B cell (primary cell): Measurements from ENCODE around the gene FRMPD2. TPM values are rescaled to one million over a fixed set of nuclear protein-coding genes. Genes with fewer than 3 reads are reported as not detected.

Experiments used
- ATAC-seq: fragments of 200-7000 bp; cut with Tn5 transposase; one replicate; pipeline ENCODE4 v1.10.0; 2021; ENCODE audit warnings: low read depth, mild to moderate bottlenecking, moderate number of reproducible peaks, moderate library complexity
- CTCF ChIA-PET: fragments of 350-600 bp; sonication (Branson Sonifier 250); formaldehyde crosslinking; loops from one replicate; lab custom pipeline; 2021; ENCODE audit warnings: antibody characterized with exemption, inconsistent platforms; lab: Charles Lee
- POLR2A ChIA-PET: fragments of 350-600 bp; sonication (Branson Sonifier 250); formaldehyde crosslinking; loops from one replicate; lab custom pipeline; 2021; ENCODE audit warnings: antibody characterized with exemption; lab: Charles Lee
- DNase-seq: peaks from one replicate; pipeline ENCODE4 v3.0.0; 2013
- H2AFZ ChIP-seq: 2 replicates; pipeline ENCODE4 v1.6.1; 2012; ENCODE audit warnings: mild to moderate bottlenecking, low read depth, low read length; ENCODE audit not compliant: insufficient read depth, poor library complexity, severe bottlenecking
- H3K27ac ChIP-seq, 2 donors: 1 replicate in 1 of 2; 2 replicates in 1 of 2; pipeline ENCODE4 v1.5.1; 2012 to 2013; ENCODE audit warnings: low read length in 2 of 2, mild to moderate bottlenecking in 2 of 2, moderate library complexity in 1 of 2
- H3K27me3 ChIP-seq, 4 experiments: fragments of 200-600 bp in 1 of 4; sonication (generic) in 1 of 4; replicated peaks in 1 of 4; 1 replicate in 2 of 4; 2 replicates in 2 of 4; pipeline versions ENCODE4 v1.6.1 to v1.7.0; 2013 to 2016; ENCODE audit warnings: low read length in 3 of 4, mild to moderate bottlenecking in 2 of 4, mixed read lengths in 1 of 4, moderate library complexity in 1 of 4; ENCODE audit not compliant: insufficient read depth in 4 of 4, control insufficient read depth in 3 of 4; ENCODE audit errors: control extremely low read depth in 1 of 4
- H3K36me3 ChIP-seq, 2 experiments: replicated peaks in 1 of 2; 1 replicate in 1 of 2; 2 replicates in 1 of 2; pipeline versions ENCODE4 v1.6.1 to v1.7.1; 2013; ENCODE audit warnings: low read length in 1 of 2; ENCODE audit not compliant: insufficient read depth in 2 of 2, control insufficient read depth in 1 of 2; ENCODE audit errors: control extremely low read depth in 1 of 2, extremely low read depth in 1 of 2
- H3K4me1 ChIP-seq, 2 donors: fragments of 200-600 bp in 1 of 2; sonication (generic) in 1 of 2; 1 replicate in 1 of 2; 2 replicates in 1 of 2; pipeline versions ENCODE4 v1.5.1 to v1.6.1; 2013 to 2017; ENCODE audit warnings: low read length in 2 of 2; ENCODE audit not compliant: control insufficient read depth in 2 of 2, insufficient read depth in 2 of 2
- H3K4me2 ChIP-seq: replicated peaks from 2 replicates; pipeline ENCODE3; 2012; ENCODE audit warnings: mild to moderate bottlenecking, low read depth, low read length; ENCODE audit not compliant: poor library complexity, severe bottlenecking
- H3K4me3 ChIP-seq, 5 experiments: fragments of 200-600 bp in 1 of 5; sonication (generic) in 1 of 5; 1 replicate in 3 of 5; 2 replicates in 2 of 5; pipeline versions ENCODE4 v1.5.1 to v1.7.0; 2011 to 2016; ENCODE audit warnings: low read length in 4 of 5, mild to moderate bottlenecking in 4 of 5, low read depth in 2 of 5, control low read depth in 1 of 5, moderate library complexity in 1 of 5; ENCODE audit not compliant: insufficient read depth in 1 of 5; ENCODE audit errors: control extremely low read depth in 1 of 5, extremely low read depth in 1 of 5
- H3K79me2 ChIP-seq: fragments of 200-600 bp; sonication (generic); one replicate; pipeline ENCODE4 v1.6.0; 2016; ENCODE audit warnings: low read length; ENCODE audit not compliant: control insufficient read depth, insufficient read depth
- H3K9ac ChIP-seq: fragments of 200-600 bp; sonication (generic); 2 replicates; pipeline ENCODE4 v1.6.1; 2017; ENCODE audit warnings: mild to moderate bottlenecking, low read length, moderate library complexity
- H3K9me3 ChIP-seq, 3 donors: one replicate each; pipeline versions ENCODE4 v1.6.1 to v1.7.1; 2013; ENCODE audit warnings: low read length in 2 of 3; ENCODE audit not compliant: control insufficient read depth in 2 of 3, insufficient read depth in 1 of 3; ENCODE audit errors: control extremely low read depth in 1 of 3
- H4K20me1 ChIP-seq: 2 replicates; pipeline ENCODE4 v1.6.0; 2012; ENCODE audit warnings: mild to moderate bottlenecking, low read length; ENCODE audit not compliant: insufficient read depth, control insufficient read depth, poor library complexity, severe bottlenecking
- H3K27ac Mint-ChIP-seq: one replicate; pipeline ENCODE4 v1.8.0; 2021; ENCODE audit warnings: mixed read lengths
- H3K27me3 Mint-ChIP-seq: one replicate; pipeline ENCODE4 v1.8.0; 2021; ENCODE audit warnings: mixed read lengths
- H3K4me1 Mint-ChIP-seq: one replicate; pipeline ENCODE4 v1.8.0; 2021; ENCODE audit warnings: mixed read lengths
- H3K4me3 Mint-ChIP-seq: one replicate; pipeline ENCODE4 v1.8.0; 2021; ENCODE audit warnings: mixed read lengths
- H3K9me3 Mint-ChIP-seq: one replicate; pipeline ENCODE4 v1.8.0; 2022; ENCODE audit warnings: mixed read lengths; ENCODE audit not compliant: insufficient read depth
- EZH2 ChIP-seq: IDR thresholded peaks from 2 replicates; pipeline ENCODE4 v1.6.1; 2012; ENCODE audit warnings: borderline replicate concordance, low read depth, mild to moderate bottlenecking, moderate library complexity, low read length; ENCODE audit not compliant: insufficient read depth, poor library complexity, severe bottlenecking
- WGBS: methylation state at CpG from one replicate; pipeline ENCODE4 v1.1.5; 2013; ENCODE audit warnings: missing lambda C conversion rate; ENCODE audit not compliant: insufficient coverage; 5-methylcytosine and 5-hydroxymethylcytosine counted together
- intact Hi-C: fragments of 100-400 bp; cut with micrococcal nuclease; formaldehyde crosslinking; loops from one replicate; pipeline ENCODE4 v1.10.0; 2022
- polyA plus RNA-seq: library from polyadenylated mRNA; depleted of rRNA; stranded (reverse); fragments of >200 nt; gene quantifications from 2 replicates; pipeline ENCODE4 v1.2.3, GENCODE V29; 2012
- total RNA-seq, 2 donors: library from RNA; stranded (reverse); fragments of 120-200 nt in 1 of 2; gene quantifications; 1 replicate in 1 of 2; 2 replicates in 1 of 2; pipeline versions ENCODE4 v1.2.3 to v1.2.4, GENCODE V29; 2013 to 2022
- TF ChIP-seq, protein P1 (sequence below): fragments of 200-600 bp; IDR thresholded peaks from one replicate; pipeline ENCODE4 v1.8.0; 2022; ENCODE audit warnings: antibody characterized with exemption, mild to moderate bottlenecking

FRMPD2 gene
- total and polyA plus RNA-seq, 2 donors (not counting 1 experiment from before 2014, with no cell fraction given) = not detected

DNA sequence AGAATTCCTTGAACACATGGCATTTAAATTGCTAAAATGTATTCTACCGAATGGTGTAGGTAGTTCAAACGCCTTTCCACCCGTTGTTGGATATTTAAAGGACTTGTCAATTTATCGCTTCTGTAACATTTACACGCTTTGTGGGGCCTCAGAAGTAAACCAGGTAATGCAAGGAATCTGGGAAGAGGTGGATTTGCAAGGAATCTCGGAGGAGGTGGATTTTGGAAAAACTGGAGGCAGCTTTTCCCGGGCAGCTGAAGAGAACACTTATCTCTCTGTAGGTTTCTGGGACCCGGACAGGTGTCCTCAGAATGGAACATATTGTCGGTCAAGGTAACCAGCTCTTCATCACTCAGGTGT lies 31.4 kb upstream of the FRMPD2 start:
- H3K27me3 ChIP-seq = no peaks in the 10 kb centered on the region
- peaks cover 19% of the 10 kb centered on the region for H3K79me2 ChIP-seq
- Mint-ChIP-seq H3K27ac (peak overlapping the region; percentile 84), H3K9me3 (no peaks in the 10 kb centered on the region), H3K4me3 (peak overlapping the region; percentile 84), H3K27me3 (no peaks in the 10 kb centered on the region), H3K4me1 (peaks cover 27% of the 10 kb centered on the region)
- H3K36me3 ChIP-seq = no peaks in the 10 kb centered on the region
- ChIA-PET CTCF (no interaction called here), POLR2A (no interaction called here)
- H3K4me1 ChIP-seq = peaks cover 6 to 23% of the 10 kb centered on the region in 2 donors
- TF ChIP-seq, protein P1, sequence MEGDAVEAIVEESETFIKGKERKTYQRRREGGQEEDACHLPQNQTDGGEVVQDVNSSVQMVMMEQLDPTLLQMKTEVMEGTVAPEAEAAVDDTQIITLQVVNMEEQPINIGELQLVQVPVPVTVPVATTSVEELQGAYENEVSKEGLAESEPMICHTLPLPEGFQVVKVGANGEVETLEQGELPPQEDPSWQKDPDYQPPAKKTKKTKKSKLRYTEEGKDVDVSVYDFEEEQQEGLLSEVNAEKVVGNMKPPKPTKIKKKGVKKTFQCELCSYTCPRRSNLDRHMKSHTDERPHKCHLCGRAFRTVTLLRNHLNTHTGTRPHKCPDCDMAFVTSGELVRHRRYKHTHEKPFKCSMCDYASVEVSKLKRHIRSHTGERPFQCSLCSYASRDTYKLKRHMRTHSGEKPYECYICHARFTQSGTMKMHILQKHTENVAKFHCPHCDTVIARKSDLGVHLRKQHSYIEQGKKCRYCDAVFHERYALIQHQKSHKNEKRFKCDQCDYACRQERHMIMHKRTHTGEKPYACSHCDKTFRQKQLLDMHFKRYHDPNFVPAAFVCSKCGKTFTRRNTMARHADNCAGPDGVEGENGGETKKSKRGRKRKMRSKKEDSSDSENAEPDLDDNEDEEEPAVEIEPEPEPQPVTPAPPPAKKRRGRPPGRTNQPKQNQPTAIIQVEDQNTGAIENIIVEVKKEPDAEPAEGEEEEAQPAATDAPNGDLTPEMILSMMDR = no peak
- TF ChIP-seq EZH2 = no peak
- no peaks in the 10 kb centered on the region for H3K9me3 ChIP-seq
- ATAC-seq = no peak
- peaks cover 26% of the 10 kb centered on the region for H4K20me1 ChIP-seq
- no peak for DNase-seq
- WGBS = 91% methylated on average over 7 of the region's 9 CpGs
- H3K4me3 ChIP-seq = peak overlapping the region in 4 of 5 experiments; percentile 34 to 71 (median 46)
- H3K4me2 ChIP-seq = peak overlapping the region; percentile 92
- peak overlapping the region; percentile 78 for H3K9ac ChIP-seq
- peak overlapping the region; percentile 5 to 54 for H3K27ac ChIP-seq
- H2AFZ ChIP-seq = peak overlapping the region; percentile 25
- intact Hi-C loops = loop anchor here (2.0 to 10.0 kb wide), 3 partner anchors 351 to 879 kb away; partner anchors contain the start of genes TMEM273 and WDFY4

DNA sequence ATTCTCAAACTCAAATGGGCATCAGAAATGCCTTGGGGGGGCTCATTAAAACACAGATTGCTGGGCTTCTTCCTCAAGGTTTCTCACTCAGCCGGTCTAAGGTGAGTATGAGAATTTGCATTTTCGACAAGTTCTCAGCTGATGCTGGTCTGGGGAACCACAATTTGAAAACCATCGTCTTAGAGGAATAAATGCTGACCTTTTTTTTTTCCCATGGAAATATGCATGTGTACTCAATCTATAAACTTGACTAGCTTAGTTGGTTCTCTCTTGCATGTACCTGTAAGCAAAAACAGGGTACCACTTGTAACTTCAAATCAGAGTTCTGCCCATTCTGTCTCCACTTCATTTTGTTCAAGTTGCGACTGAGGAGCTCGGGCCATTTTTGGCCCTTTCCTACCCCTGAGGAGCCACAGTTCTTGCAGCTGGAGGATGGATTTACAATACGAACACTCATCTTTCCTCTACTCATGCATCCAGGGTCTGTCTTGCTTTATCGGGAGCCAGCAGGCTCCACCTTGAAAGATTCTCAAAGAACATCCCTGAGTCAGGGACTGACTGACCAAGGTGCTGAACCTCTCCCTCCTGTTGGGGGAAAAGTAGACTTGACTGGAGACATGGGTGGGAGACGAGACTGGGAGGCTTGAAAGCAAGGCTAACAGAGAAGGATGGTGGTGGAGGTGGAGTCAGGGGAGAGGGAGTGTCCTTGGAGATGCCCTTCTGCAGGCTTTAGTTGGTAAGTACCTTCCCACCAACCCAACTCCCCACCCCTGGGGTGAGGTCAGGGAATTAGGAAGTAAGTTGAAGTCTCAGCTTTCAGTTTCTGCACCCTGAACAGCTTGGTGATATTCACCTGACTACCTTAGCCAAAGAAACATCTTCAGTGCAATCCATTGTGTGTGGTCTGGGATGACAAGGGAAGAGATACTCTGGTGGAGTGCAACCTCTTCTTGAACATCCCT lies 28.3 kb upstream of the FRMPD2 start:
- ATAC-seq = no peak
- Histone ChIP-seq H3K27ac (no peak overlapping the region), H3K9ac (no peak overlapping the region), H3K4me2 (no peak overlapping the region), H3K27me3 (no peaks in the 10 kb centered on the region), H2AFZ (no peak overlapping the region), H3K79me2 (no peaks in the 10 kb centered on the region), H3K4me1 (peaks cover 6 to 14% of the 10 kb centered on the region in 2 donors), H3K9me3 (no peaks in the 10 kb centered on the region), H3K36me3 (no peaks in the 10 kb centered on the region), H3K4me3 (no peak overlapping the region), H4K20me1 (peaks cover 8% of the 10 kb centered on the region)
- H3K27ac Mint-ChIP-seq = no peak overlapping the region
- peak; percentile 40 for DNase-seq
- WGBS = 94% methylated on average over 3 of the region's 8 CpGs
- no peaks in the 10 kb centered on the region for H3K9me3 Mint-ChIP-seq
- POLR2A ChIA-PET = no interaction called here
- CTCF ChIA-PET = no interaction called here
- intact Hi-C loops = loop anchor here (10.0 kb wide), 1 partner anchor 882 kb away; the partner anchor contains the start of gene TMEM273
- no peaks in the 10 kb centered on the region for H3K27me3 Mint-ChIP-seq
- peaks cover 11% of the 10 kb centered on the region for H3K4me1 Mint-ChIP-seq
- no peak overlapping the region for H3K4me3 Mint-ChIP-seq
- no peak for TF ChIP-seq EZH2
- TF ChIP-seq, protein P1 = no peak
